Measurements from ENCODE around the gene PHLPP1.

The PHLPP1 gene

GRCh38 chr18:63025251-63026090 lies 310.1 kb downstream of the PHLPP1 start:
- no peak for DNase-seq

GRCh38 chr18:63028380-63028779 lies 313.0 kb downstream of the PHLPP1 start:
- DNase-seq, result no peak
